HG03066 (cell line): ENCODE data around the gene C1orf53.

Source experiments
- ATAC-seq: cut with Tn5 transposase; IDR thresholded peaks from one replicate; pipeline ENCODE4 v1.9.1; 2021; ENCODE audit warnings: low read depth; ENCODE audit not compliant: unreplicated experiment

The C1orf53 gene

GRCh38 chr1:197907846-197908616 is 5.6 kb downstream of the C1orf53 start:
- ATAC-seq = no peak

- no peak for ATAC-seq
Observed at GRCh38 chr1:197908716-197909220, 6.3 kb downstream of the C1orf53 start.

GRCh38 chr1:197909384-197909783 is 7.0 kb downstream of the C1orf53 start:
- ATAC-seq = no peak

GRCh38 chr1:197910120-197910991 is 7.9 kb downstream of the C1orf53 start:
- no peak for ATAC-seq

- ATAC-seq = no peak
Observed at GRCh38 chr1:197911111-197911856, 8.9 kb downstream of the C1orf53 start.

GRCh38 chr1:197911857-197912696 is 9.6 kb downstream of the C1orf53 start:
- ATAC-seq = no peak

GRCh38 chr1:197912739-197913494 is 10.5 kb downstream of the C1orf53 start:
- no peak for ATAC-seq

GRCh38 chr1:197913495-197914276 is 11.3 kb downstream of the C1orf53 start:
- ATAC-seq = no peak

- no peak for ATAC-seq
Observed at GRCh38 chr1:197914510-197914909, 12.1 kb downstream of the C1orf53 start.

- ATAC-seq = no peak
Observed at GRCh38 chr1:197915260-197915861, 12.9 kb downstream of the C1orf53 start.

- ATAC-seq = no peak
Observed at GRCh38 chr1:197915862-197916499, 13.6 kb downstream of the C1orf53 start.

GRCh38 chr1:197916500-197916983 is 14.1 kb downstream of the C1orf53 start:
- ATAC-seq = no peak

- no peak for ATAC-seq
Observed at GRCh38 chr1:197917805-197918651, 15.6 kb downstream of the C1orf53 start.

GRCh38 chr1:197918807-197919345 is 16.4 kb downstream of the C1orf53 start:
- no peak for ATAC-seq

GRCh38 chr1:197919346-197920066 is 17.1 kb downstream of the C1orf53 start:
- no peak for ATAC-seq

GRCh38 chr1:197920067-197920396 is 17.6 kb downstream of the C1orf53 start:
- no peak for ATAC-seq
